Posterior cingulate gyrus (tissue), 11 donors: ENCODE results near the gene TMEM205.
"Not testable (repeated sequence)": the region's sequence is repeated elsewhere in the genome, so short reads cannot be mapped to it uniquely, and the experiment has no call there.

Source experiments
- DNase-seq, 10 donors: peaks; one replicate each; pipeline versions ENCODE4 v3.0.0 to v3.0.0-alpha.2; 2020 to 2021; ENCODE audit warnings: mixed read lengths in 3 of 10
- intact Hi-C: fragments of 100-400 bp; cut with DNase I; formaldehyde crosslinking; loops from one replicate; pipeline ENCODE4 v1.15.1; 2023

The TMEM205 gene

GRCh38 chr19:11321191-11322126, 24.6 kb downstream of the TMEM205 start:
- DNase-seq: peak in 1 of 10 donors; percentile 72
- intact Hi-C loops: no loop called here

GRCh38 chr19:11320278-11320995, 25.6 kb downstream of the TMEM205 start:
- peak in 1 of 10 donors; percentile 34 for DNase-seq

GRCh38 chr19:11306337-11306736, 39.7 kb downstream of the TMEM205 start:
- DNase-seq: peak in 1 of 10 donors; percentile 31

More at GRCh38 chr19:11320278-11320995, 25.6 kb downstream of the TMEM205 start:
- intact Hi-C loops: not testable (repeated sequence)

GRCh38 chr19:11304936-11305335, 41.1 kb downstream of the TMEM205 start:
- no peak for DNase-seq
- intact Hi-C loops: no loop called here

More at GRCh38 chr19:11306337-11306736, 39.7 kb downstream of the TMEM205 start:
- intact Hi-C loops: no loop called here

GRCh38 chr19:11300811-11301120, 45.3 kb downstream of the TMEM205 start:
- peak in 5 of 10 donors; percentile 25 to 80 (median 75) for DNase-seq
- intact Hi-C loops: no loop called here

- intact Hi-C loops: no loop called here
Measured at GRCh38 chr19:11299946-11300810, 45.9 kb downstream of the TMEM205 start.

GRCh38 chr19:11296264-11296663, 49.8 kb downstream of the TMEM205 start:
- intact Hi-C loops: no loop called here

More at GRCh38 chr19:11299946-11300810, 45.9 kb downstream of the TMEM205 start:
- peak in 1 of 10 donors; percentile 44 for DNase-seq

GRCh38 chr19:11295665-11296245, 50.3 kb downstream of the TMEM205 start, which contains the start of gene TSPAN16:
TSS of gene TSPAN16 (plus strand) at chr19:11296160. CDS start at chr19:11296298, 138 bp downstream.
- DNase-seq: peak in 1 of 10 donors; percentile 55
- intact Hi-C loops: loop anchor here (2.0 kb wide), 1 partner anchor 85 kb away; no protein-coding TSS in a partner anchor

More at GRCh38 chr19:11296264-11296663, 49.8 kb downstream of the TMEM205 start:
- peak in 8 of 10 donors; percentile 26 to 84 (median 38) for DNase-seq

- intact Hi-C loops: loop anchor here (2.0 kb wide), 1 partner anchor 86 kb away; no protein-coding TSS in a partner anchor
- peak in 1 of 10 donors; percentile 8 for DNase-seq
Measured at GRCh38 chr19:11295180-11295579, 50.9 kb downstream of the TMEM205 start.

GRCh38 chr19:11293433-11294389, 52.4 kb downstream of the TMEM205 start:
- peak; percentile 80 to 98 (median 90) for DNase-seq
- intact Hi-C loops: loop anchor here (1.0 to 5.0 kb wide), 3 partner anchors 87 to 189 kb away; partner anchors contain the start of gene ELAVL3
